Tibial nerve (tissue), 4 donors: ENCODE data around the gene CYB561D2. TPM values are rescaled to one million over a fixed set of nuclear protein-coding genes. Genes with fewer than 3 reads are reported as not detected.
A peak's percentile ranks its signal among the peaks of the same experiment; 100 is the strongest.

Experiments used
- DNase-seq, 2 donors: peaks; one replicate each; pipeline ENCODE4 v3.0.0-alpha.2; 2019; ENCODE audit warnings: low spot score in 2 of 2
- H3K27ac ChIP-seq, 4 donors: fragments of 200-600 bp; sonication (generic) in 3 of 4; one replicate each; pipeline ENCODE4 v1.5.1; 2017 to 2019; ENCODE audit warnings: mild to moderate bottlenecking in 1 of 4
- H3K27me3 ChIP-seq, 2 donors: fragments of 200-600 bp; sonication (generic) in 1 of 2; one replicate each; pipeline versions ENCODE4 v1.5.1 to v1.6.0; 2017 to 2019
- H3K36me3 ChIP-seq, 3 donors: fragments of 200-600 bp; sonication (generic); one replicate each; pipeline ENCODE4 v1.5.1; 2018 to 2019
- H3K4me1 ChIP-seq, 4 donors: fragments of 200-600 bp; sonication (generic) in 3 of 4; one replicate each; pipeline ENCODE4 v1.5.1; 2017 to 2019
- H3K4me3 ChIP-seq, 4 donors: fragments of 200-600 bp; sonication (generic) in 3 of 4; one replicate each; pipeline ENCODE4 v1.5.1; 2017 to 2019; ENCODE audit warnings: mild to moderate bottlenecking in 1 of 4, moderate library complexity in 1 of 4
- H3K9me3 ChIP-seq, 4 donors: fragments of 200-600 bp; sonication (generic) in 3 of 4; one replicate each; pipeline ENCODE4 v1.5.1; 2017 to 2019
- EP300 ChIP-seq, 2 donors: sonication (generic); formaldehyde crosslinking; IDR thresholded peaks; one replicate each; pipeline ENCODE4 v1.6.1; 2017; ENCODE audit warnings: antibody characterized with exemption in 2 of 2, mild to moderate bottlenecking in 1 of 2
- POLR2A ChIP-seq, 2 donors: fragments of 450-650 bp; IDR thresholded peaks; one replicate each; pipeline ENCODE4 v1.6.1; 2017; ENCODE audit warnings: antibody characterized with exemption in 2 of 2, mild to moderate bottlenecking in 2 of 2, moderate library complexity in 2 of 2
- WGBS, 2 donors: methylation state at CpG; one replicate each; pipeline ENCODE4 v1.1.5; 2018; 5-methylcytosine and 5-hydroxymethylcytosine counted together
- total RNA-seq, 4 donors: library from RNA; depleted of rRNA; stranded (reverse); fragments of >200 nt; gene quantifications; one replicate each; pipeline ENCODE4 v1.1.0, GENCODE V29; 2016
- TF ChIP-seq, protein P1 (sequence below), 5 experiments: fragments of 200-600 bp in 3 of 5; fragments of 450-650 bp in 2 of 5; sonication (generic) in 3 of 5; IDR thresholded peaks; one replicate each; pipeline ENCODE4 v1.5.1; 2016 to 2019; ENCODE audit warnings: antibody characterized with exemption in 5 of 5, mild to moderate bottlenecking in 3 of 5, moderate library complexity in 2 of 5

CYB561D2 gene
- total RNA-seq, 4 donors from 2014 or later = 16.2 to 21.6 (median 19.2) TPM

DNA sequence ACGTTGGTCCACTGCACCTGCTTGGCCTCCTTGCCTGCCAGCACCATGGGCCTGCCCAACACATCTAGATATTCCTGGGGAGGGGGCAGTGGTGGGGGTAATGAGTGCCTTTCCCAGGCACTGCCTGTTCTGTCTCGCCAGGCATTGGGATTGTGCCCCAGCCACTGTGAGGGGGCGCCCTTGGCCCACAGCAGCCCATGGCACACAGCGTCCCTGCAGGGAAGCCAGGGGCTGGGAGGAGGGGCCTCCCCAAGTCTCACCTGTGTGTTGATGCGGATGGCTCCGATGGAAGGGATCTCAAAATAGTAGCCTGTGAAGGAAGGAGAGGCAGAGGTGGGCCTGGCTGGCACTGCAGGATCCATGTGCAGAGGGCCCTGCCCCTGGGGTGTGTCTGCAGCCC lies 27.4 kb downstream of the CYB561D2 start:
- DNase-seq = no peak
- Histone ChIP-seq H3K4me1 (peaks cover 0 to 7% (median 5%) of the 10 kb centered on the region in 4 donors), H3K36me3 (no peaks in the 10 kb centered on the region), H3K27ac (no peak overlapping the region), H3K4me3 (no peak overlapping the region), H3K9me3 (no peaks in the 10 kb centered on the region), H3K27me3 (no peaks in the 10 kb centered on the region)
- TF ChIP-seq POLR2A (IDR thresholded peaks at IDR 0.05) (no peak), EP300 (IDR thresholded peaks at IDR 0.05) (no peak)
- TF ChIP-seq, protein P1, sequence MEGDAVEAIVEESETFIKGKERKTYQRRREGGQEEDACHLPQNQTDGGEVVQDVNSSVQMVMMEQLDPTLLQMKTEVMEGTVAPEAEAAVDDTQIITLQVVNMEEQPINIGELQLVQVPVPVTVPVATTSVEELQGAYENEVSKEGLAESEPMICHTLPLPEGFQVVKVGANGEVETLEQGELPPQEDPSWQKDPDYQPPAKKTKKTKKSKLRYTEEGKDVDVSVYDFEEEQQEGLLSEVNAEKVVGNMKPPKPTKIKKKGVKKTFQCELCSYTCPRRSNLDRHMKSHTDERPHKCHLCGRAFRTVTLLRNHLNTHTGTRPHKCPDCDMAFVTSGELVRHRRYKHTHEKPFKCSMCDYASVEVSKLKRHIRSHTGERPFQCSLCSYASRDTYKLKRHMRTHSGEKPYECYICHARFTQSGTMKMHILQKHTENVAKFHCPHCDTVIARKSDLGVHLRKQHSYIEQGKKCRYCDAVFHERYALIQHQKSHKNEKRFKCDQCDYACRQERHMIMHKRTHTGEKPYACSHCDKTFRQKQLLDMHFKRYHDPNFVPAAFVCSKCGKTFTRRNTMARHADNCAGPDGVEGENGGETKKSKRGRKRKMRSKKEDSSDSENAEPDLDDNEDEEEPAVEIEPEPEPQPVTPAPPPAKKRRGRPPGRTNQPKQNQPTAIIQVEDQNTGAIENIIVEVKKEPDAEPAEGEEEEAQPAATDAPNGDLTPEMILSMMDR (IDR thresholded peaks at IDR 0.05) = no peak
- WGBS, 2 donors = 73 to 81% methylated on average over 3 to 4 of the region's 6 CpGs

DNA sequence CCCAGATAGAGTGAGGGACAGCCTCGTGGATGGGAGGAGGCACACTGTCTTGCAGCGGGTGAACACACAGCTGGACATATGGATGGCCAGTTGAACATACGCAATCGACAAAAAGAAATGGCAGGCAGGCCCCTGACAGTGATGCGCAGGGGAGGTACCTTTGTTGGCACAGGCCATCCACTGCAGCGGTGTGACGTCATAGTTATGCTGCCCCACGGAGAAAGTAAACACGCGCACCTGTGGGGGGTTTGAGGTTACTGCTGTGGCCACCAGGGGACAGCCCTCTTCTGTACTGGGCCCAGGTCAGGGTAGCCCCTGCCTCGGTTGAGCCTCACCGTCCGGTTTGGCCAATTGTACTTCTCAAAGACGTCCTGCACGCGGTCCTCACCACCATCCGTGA lies 28.1 kb downstream of the CYB561D2 start:
- no peak overlapping the region for H3K27ac ChIP-seq
- no peak overlapping the region for H3K4me3 ChIP-seq
- WGBS, 2 donors = 88 to 93% methylated on average over 14 to 17 of the region's 17 CpGs
- H3K27me3 ChIP-seq = no peaks in the 10 kb centered on the region
- no peak for DNase-seq
- no peaks in the 10 kb centered on the region for H3K9me3 ChIP-seq
- H3K4me1 ChIP-seq = peaks cover 0 to 13% (median 5%) of the 10 kb centered on the region in 4 donors
- no peaks in the 10 kb centered on the region for H3K36me3 ChIP-seq
- TF ChIP-seq POLR2A (IDR thresholded peaks at IDR 0.05) = no peak
- TF ChIP-seq, protein P1 (IDR thresholded peaks at IDR 0.05) = no peak
- no peak for TF ChIP-seq EP300 (IDR thresholded peaks at IDR 0.05)

DNA sequence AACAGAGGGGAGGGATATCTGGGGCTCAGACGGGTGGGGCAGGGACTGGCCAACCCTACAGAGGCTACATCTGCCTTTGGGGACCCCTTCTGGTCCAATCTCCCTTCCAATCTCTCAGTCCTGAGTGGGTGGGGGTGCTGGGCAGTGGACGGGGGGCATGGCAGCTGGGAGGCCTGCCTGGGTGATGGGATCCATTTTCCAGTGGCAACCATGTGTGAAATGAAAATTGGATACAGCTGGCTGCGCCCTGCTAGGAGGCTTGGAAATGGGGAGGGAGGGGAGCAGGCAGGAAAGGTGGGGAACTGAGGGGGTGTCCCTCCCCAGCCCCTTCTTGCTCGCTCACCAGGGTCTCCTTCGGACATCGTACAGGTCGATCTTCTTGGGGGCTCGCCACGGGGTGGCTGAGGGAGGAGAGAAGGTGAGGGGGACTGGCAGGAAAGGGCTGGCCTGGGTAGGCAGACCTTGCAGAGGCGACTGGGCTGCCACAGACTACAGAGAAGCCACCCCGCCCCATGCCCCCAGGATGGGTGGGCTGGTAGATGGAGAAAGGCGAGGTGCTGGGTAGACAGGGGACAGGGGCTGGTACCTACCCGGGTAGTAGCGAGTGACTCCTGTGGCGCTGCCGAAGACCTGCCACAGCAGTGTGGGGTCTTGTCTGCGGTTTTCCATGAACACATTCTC lies 29.9 kb downstream of the CYB561D2 start:
- TF ChIP-seq POLR2A (IDR thresholded peaks at IDR 0.05) = no peak
- TF ChIP-seq, protein P1 (IDR thresholded peaks at IDR 0.05) = no peak
- no peak for TF ChIP-seq EP300 (IDR thresholded peaks at IDR 0.05)
- no peak for DNase-seq
- Histone ChIP-seq H3K27me3 (no peaks in the 10 kb centered on the region), H3K9me3 (no peaks in the 10 kb centered on the region), H3K27ac (no peak overlapping the region), H3K36me3 (no peaks in the 10 kb centered on the region), H3K4me3 (no peak overlapping the region), H3K4me1 (peaks cover 0 to 20% (median 5%) of the 10 kb centered on the region in 4 donors)
- WGBS, 2 donors = 86 to 90% methylated on average over 17 of the region's 17 CpGs

DNA sequence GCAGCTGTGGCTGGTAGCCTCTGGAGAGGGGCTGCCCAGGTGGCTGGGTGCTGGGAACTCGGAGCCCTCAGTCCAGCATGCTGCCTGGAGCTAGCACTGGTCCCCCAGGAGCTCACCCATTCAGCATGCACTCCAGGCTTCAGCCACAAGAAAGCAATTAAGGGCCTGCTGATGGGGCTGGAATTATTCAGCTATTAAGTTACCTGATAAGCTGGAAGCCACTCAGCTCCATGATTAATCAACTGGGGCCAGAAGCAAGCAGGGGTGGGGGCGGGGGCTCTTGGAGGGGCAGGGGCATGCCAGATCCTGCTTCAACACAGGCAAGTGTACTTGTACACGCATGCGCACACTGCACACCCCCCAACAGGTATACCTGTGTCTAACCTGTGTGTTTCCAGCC lies 30.7 kb downstream of the CYB561D2 start:
- Histone ChIP-seq H3K27ac (no peak overlapping the region), H3K4me1 (peaks cover 0 to 20% (median 5%) of the 10 kb centered on the region in 4 donors), H3K36me3 (no peaks in the 10 kb centered on the region), H3K27me3 (no peaks in the 10 kb centered on the region), H3K4me3 (no peak overlapping the region), H3K9me3 (no peaks in the 10 kb centered on the region)
- WGBS, 2 donors = 89 to 96% methylated on average over 4 of the region's 4 CpGs
- no peak for TF ChIP-seq POLR2A (IDR thresholded peaks at IDR 0.05)
- TF ChIP-seq EP300 (IDR thresholded peaks at IDR 0.05) = no peak
- TF ChIP-seq, protein P1 (IDR thresholded peaks at IDR 0.05) = no peak
- no peak for DNase-seq

DNA sequence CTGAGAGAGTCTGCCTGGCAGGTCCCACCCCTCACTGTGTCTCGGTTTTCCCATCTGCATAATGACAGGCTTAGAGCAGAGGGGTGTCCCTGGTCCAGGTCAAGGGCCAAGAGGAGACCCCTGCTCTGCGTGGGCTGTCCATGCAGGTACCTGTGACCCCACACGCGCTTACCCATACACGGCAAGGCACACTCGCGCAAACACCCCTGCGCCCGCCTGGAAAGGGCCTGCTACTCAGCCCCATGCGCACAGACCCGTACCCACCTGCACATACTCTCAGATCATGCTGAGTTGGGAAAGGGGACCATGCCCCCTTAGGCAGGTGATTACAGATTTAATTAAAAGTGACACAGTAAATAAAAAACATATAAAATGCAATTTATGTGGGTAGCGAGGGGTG lies 32.1 kb downstream of the CYB561D2 start:
- no peaks in the 10 kb centered on the region for H3K27me3 ChIP-seq
- H3K9me3 ChIP-seq = no peaks in the 10 kb centered on the region
- no peaks in the 10 kb centered on the region for H3K36me3 ChIP-seq
- no peak for DNase-seq
- no peak overlapping the region for H3K4me3 ChIP-seq
- H3K27ac ChIP-seq = peak overlapping the region in 2 of 4 donors; percentile 27 to 50
- WGBS, 2 donors = 83 to 86% methylated on average over 12 of the region's 12 CpGs
- peaks cover 0 to 20% (median 5%) of the 10 kb centered on the region in 4 donors for H3K4me1 ChIP-seq
- TF ChIP-seq POLR2A (IDR thresholded peaks at IDR 0.05) = no peak
- TF ChIP-seq, protein P1 (IDR thresholded peaks at IDR 0.05) = no peak
- no peak for TF ChIP-seq EP300 (IDR thresholded peaks at IDR 0.05)
